LNCAP (cell line): ENCODE data around the gene MGST1.

Experiments used
- TF ChIP-seq, protein P1 (sequence below): fragments of 450-650 bp; IDR thresholded peaks from 2 replicates; pipeline ENCODE4 v1.5.1; 2017; ENCODE audit warnings: mild to moderate bottlenecking

MGST1 gene

DNA sequence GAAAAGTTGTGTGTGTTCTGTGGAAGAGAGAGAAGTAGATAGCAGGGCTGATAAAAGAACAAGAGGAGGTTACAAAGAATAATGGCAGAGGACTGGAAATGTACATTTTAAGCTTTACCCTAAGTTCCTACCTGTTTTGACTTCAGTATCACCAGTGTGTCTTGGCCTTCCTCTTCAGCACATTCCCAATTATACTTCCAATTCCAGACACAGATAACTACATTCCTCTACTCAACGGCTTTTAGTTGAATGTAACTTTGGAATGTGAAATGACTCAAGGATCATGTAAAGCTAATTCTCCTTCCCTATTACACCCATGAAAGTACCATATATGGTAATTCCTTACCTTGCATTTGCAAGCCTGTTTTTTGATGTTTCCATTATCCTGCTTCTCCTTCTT, 5.0 kb downstream of the MGST1 start:
- TF ChIP-seq, protein P1, sequence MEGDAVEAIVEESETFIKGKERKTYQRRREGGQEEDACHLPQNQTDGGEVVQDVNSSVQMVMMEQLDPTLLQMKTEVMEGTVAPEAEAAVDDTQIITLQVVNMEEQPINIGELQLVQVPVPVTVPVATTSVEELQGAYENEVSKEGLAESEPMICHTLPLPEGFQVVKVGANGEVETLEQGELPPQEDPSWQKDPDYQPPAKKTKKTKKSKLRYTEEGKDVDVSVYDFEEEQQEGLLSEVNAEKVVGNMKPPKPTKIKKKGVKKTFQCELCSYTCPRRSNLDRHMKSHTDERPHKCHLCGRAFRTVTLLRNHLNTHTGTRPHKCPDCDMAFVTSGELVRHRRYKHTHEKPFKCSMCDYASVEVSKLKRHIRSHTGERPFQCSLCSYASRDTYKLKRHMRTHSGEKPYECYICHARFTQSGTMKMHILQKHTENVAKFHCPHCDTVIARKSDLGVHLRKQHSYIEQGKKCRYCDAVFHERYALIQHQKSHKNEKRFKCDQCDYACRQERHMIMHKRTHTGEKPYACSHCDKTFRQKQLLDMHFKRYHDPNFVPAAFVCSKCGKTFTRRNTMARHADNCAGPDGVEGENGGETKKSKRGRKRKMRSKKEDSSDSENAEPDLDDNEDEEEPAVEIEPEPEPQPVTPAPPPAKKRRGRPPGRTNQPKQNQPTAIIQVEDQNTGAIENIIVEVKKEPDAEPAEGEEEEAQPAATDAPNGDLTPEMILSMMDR: no peak

DNA sequence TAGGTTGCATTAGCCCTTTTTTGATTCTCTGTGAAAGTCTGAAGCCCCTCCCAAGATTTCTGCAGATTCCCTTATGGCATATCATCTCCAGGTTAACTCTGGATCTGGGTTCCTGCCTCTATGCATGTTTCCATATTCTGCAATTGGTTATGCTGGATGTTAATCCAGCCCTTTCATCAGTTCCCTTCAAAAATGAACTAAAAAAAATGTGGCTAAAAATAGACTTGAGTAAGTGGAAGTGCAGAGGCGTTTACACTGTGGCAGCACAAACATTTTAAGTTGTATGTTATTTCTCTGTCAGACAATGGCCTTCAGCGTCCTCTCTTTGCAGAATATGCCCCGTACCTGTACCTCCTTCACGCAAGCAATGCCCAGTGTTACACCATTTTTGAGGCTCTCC, 11.4 kb downstream of the MGST1 start:
- TF ChIP-seq, protein P1: no peak

DNA sequence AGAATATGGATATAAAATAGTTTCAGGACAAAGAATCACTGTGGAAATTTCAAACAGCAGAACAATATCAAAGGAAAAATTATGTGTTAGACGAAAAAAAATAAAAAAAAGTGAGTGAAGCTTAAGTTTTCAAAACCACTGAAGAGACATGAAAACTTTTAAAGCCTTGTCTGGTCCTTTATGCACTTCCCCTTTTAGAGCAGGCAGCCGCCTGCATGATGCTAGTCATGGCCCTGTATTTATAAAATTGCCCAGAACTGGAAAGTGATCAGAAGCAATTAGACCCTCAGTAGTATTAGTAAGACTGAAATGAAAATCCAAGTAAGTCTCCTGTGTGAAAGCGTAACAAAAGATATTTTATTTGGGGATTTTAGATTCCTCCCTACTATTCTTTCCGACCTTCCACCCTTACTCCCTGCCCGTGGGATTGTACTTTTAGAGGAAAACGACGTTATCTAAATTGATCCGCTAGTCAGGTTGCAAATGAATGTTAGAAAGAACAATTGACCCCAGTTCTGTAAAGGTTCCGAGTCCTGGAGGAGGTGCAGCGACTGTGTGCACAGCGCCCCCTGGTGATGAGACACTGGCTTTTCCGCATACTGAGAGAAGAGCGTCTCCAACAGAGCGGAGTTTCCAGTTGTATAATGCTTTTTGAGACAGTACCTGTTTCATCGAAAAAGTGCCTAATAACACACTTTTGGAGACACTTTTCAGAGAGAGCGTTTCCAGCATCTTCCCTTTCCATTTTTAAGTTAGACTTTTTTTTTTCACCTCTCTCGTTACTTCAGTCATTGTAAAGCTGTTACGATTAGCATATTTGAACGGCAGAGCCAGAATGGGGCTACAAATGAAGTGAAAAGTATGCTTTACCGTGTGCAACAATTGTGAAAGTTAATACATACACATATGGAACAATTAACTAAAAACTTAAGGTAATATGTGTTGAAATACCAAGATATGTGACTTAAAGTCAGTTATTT, 12.4 kb downstream of the MGST1 start:
- TF ChIP-seq, protein P1: peak; percentile 90

DNA sequence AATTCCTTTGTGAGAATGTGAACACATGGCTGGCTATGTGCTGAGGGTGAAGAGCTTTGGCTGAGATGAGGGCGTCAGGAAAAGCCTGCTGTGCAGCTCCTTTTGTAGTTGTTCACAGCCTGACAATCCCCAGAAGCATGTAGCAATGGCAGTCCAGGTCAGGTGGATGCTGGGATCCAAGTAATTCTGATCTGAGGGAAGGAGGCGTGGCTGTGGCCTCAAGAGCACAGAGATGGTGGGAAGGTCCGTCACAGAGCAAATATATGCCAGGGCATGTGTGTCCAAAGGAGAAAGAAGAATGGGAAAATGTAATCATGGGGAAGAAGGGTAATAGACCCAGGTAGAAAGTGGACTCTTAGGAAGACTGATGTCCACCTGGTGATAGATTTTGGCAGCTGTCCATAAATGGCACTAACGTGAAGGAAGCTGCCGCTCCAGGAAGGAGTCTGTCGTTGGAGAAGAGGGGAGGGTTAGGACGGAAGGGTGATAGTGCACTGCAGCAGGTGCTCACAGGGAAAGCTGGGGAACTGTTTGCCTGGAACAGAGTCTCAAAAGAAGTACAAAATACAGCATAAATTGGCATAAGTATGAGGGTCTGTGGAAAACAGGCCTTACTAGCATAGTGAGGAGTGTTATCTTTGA, 13.8 kb downstream of the MGST1 start:
- TF ChIP-seq, protein P1: no peak

DNA sequence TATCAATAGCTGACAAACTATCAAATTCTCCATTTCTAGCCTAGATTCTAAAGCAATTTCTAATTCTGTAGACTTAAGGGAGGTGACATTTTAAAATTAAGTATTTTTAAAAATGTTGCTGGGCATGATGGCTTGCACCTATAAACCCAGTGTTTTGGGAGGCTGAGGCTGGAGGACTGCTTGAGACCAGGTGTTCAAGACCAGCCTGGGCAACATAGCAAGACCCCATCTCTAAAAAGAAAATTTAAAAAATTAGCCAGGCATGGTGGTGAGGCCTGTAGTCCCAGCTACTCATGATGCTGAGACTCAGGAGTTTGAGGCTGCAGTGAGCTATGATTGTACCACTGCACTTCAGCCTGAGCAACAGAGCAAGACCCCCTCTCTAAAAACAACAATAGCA, 15.1 kb downstream of the MGST1 start:
- TF ChIP-seq, protein P1: no peak

DNA sequence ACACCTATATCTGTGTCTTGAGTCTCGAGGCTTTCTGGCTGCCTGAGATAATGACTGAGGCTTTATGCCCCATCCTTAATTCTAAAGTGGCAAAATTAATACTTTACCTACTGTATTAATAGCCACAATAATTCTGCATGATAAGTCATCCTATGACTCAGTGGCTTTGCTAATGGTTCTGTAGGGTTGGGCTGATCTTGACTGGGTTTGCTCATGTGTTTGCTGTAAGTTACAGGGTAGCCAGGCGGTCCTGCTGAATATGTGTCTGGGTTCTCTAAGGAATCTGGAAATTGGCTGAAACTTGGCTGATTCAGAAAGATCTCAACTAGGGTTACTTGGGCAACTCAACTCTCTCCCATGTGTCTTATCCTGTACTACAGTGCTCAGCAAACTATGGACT, 21.7 kb downstream of the MGST1 start:
- TF ChIP-seq, protein P1: no peak

DNA sequence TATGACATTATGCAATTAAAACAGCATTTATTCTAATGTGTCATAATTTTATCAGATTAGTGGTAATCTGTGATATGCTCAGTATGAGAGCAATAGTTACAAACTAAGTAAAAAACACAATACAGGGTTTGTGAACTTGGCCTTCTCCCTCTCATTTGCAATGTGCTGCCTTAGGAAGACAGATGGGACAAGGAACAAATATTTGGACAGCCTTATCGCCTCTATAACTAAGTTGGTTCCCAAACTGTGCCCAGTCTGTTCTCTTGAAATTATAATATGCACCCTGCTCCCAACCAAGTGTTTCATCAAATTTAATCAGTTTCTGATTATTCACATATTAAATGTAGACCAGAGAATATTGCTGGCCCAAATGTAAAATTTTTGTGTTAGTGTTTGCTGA, 22.7 kb downstream of the MGST1 start:
- TF ChIP-seq, protein P1: no peak
